ENCODE results near the gene KDM6A. TPM values are rescaled to one million over a fixed set of nuclear protein-coding genes. Genes with fewer than 3 reads are reported as not detected.

The KDM6A gene
- total RNA-seq, 1 experiment from 2014 or later: 40.9 TPM

- H3K4me1 ChIP-seq (ENCODE audit: insufficient read depth, low read length, poor library complexity, severe bottlenecking): no peaks in the 10 kb centered on the region
- no peak overlapping the region for H3K4me3 ChIP-seq (ENCODE audit: low read depth, low read length, poor library complexity, severe bottlenecking)
- intact Hi-C loops (cut with micrococcal nuclease; ENCODE audit: unreplicated experiment): no loop called here
- no peaks in the 10 kb centered on the region for H3K27me3 ChIP-seq (replicated peaks; ENCODE audit: insufficient read depth, low read depth, low read length, poor library complexity)
- no peak for DNase-seq (ENCODE audit: low spot score)
- POLR2A ChIA-PET (ENCODE audit: low non-redundant PET): no interaction called here
- no TSS peak for BruUV-seq (replicated peaks)
- no peak for TF ChIP-seq EZH2 (IDR thresholded peaks at IDR 0.05; ENCODE audit: borderline replicate concordance, low read depth, low read length, poor library complexity, severe bottlenecking)
- TF ChIP-seq CTCF (conservative IDR thresholded peaks at IDR 0.05; ENCODE audit: low read depth, low read length): no peak
- CTCF ChIA-PET: no interaction called here
- H3K9me3 ChIP-seq (ENCODE audit: low read depth, low read length, poor library complexity, severe bottlenecking): no peaks in the 10 kb centered on the region
- no peaks in the 10 kb centered on the region for H3K36me3 ChIP-seq (ENCODE audit: insufficient read depth, low read length, poor library complexity, severe bottlenecking)
- no peak overlapping the region for H3K27ac ChIP-seq (ENCODE audit: low read depth, low read length, poor library complexity, severe bottlenecking)
Observed at GRCh38 chrX:45001048-45001447, 128.1 kb downstream of the KDM6A start.

DNA sequence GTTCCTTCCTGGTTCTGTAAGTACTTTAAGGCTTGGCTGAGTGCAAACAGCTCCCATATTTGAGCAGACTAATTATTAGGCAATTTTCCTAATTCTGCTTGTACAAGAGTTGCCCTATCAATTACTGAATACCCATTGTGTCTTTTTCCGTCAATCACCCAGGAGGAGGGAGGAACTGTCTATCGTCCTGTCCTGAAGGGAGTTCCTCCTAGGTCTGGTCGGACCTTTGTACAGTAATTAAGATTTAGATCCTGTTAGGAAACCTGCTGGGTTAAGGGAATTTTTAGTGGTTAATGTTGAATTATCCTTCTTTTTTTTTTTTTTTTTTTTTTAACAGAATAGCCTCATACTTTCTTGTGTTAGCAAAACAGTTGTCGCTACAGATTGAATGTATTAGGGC, 130.1 kb downstream of the KDM6A start:
- Histone ChIP-seq H3K9me3 (ENCODE audit: low read depth, low read length, poor library complexity, severe bottlenecking) (peaks cover 4% of the 10 kb centered on the region), H3K27me3 (replicated peaks; ENCODE audit: insufficient read depth, low read depth, low read length, poor library complexity) (no peaks in the 10 kb centered on the region), H3K36me3 (ENCODE audit: insufficient read depth, low read length, poor library complexity, severe bottlenecking) (no peaks in the 10 kb centered on the region), H3K4me1 (ENCODE audit: insufficient read depth, low read length, poor library complexity, severe bottlenecking) (no peaks in the 10 kb centered on the region), H3K4me3 (ENCODE audit: low read depth, low read length, poor library complexity, severe bottlenecking) (no peak overlapping the region), H3K27ac (ENCODE audit: low read depth, low read length, poor library complexity, severe bottlenecking) (no peak overlapping the region)
- POLR2A ChIA-PET (ENCODE audit: low non-redundant PET): no interaction called here
- TF ChIP-seq CTCF (conservative IDR thresholded peaks at IDR 0.05; ENCODE audit: low read depth, low read length): no peak
- no peak for TF ChIP-seq EZH2 (IDR thresholded peaks at IDR 0.05; ENCODE audit: borderline replicate concordance, low read depth, low read length, poor library complexity, severe bottlenecking)
- intact Hi-C loops (cut with micrococcal nuclease; ENCODE audit: unreplicated experiment): no loop called here
- no TSS peak for BruUV-seq (replicated peaks)
- CTCF ChIA-PET: no interaction called here
- no peak for DNase-seq (ENCODE audit: low spot score)

DNA sequence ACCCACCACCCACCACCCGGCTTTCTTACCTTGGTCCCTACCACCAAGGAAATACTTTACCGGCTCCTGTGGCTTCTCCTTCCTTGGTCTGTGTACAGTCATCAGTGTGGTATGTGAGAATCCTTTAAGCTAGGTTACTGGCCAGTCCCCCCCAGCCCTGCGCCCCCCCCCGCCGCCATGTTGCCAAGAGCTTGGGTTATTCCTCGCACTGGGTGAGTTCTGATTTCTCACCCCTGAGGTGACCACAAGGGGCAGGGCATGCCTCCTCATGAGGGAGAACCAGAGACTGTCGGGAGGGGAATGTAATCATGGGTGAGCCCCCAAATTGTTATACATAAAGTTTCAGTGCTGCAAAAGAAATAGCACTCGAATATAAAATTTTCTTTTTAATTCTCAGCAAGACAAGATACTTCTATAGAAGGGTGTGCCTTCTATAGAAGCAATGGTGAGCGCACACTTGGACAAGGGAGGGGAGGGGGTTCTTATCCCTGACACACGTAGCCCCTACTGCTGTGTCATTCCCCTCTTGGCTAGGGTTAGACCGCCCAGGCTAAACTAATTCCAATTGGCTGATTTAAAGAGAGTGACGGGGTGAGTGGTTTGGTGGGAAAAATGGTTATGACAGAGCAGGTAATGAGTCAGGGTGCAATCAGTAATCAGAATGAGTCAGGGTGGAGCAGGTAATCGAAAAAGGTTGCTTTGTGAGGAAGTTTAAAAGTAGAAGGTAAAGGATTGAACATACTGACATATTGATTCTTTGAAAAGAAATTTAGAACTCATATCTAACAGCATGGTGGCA, 133.2 kb downstream of the KDM6A start:
- Histone ChIP-seq H3K27me3 (replicated peaks; ENCODE audit: insufficient read depth, low read depth, low read length, poor library complexity) (no peaks in the 10 kb centered on the region), H3K36me3 (ENCODE audit: insufficient read depth, low read length, poor library complexity, severe bottlenecking) (no peaks in the 10 kb centered on the region), H3K27ac (ENCODE audit: low read depth, low read length, poor library complexity, severe bottlenecking) (no peak overlapping the region), H3K4me1 (ENCODE audit: insufficient read depth, low read length, poor library complexity, severe bottlenecking) (peaks cover 7% of the 10 kb centered on the region), H3K9me3 (ENCODE audit: low read depth, low read length, poor library complexity, severe bottlenecking) (peaks cover 4% of the 10 kb centered on the region), H3K4me3 (ENCODE audit: low read depth, low read length, poor library complexity, severe bottlenecking) (no peak overlapping the region)
- BruUV-seq (replicated peaks): no TSS peak
- intact Hi-C loops (cut with micrococcal nuclease; ENCODE audit: unreplicated experiment): no loop called here
- ChIA-PET CTCF (no interaction called here), POLR2A (ENCODE audit: low non-redundant PET) (no interaction called here)
- DNase-seq (ENCODE audit: low spot score): no peak
- no peak for TF ChIP-seq EZH2 (IDR thresholded peaks at IDR 0.05; ENCODE audit: borderline replicate concordance, low read depth, low read length, poor library complexity, severe bottlenecking)
- TF ChIP-seq CTCF (conservative IDR thresholded peaks at IDR 0.05; ENCODE audit: low read depth, low read length): no peak

Measured in A673 (cell line).